CD4-positive, alpha-beta T cell treated with Interleukin-15 for 4 hours (primary cell): Measurements from ENCODE around the gene GATA3.

Experiments used
- DNase-seq: peaks from one replicate; pipeline ENCODE4 v3.0.0-alpha.2; 2020; ENCODE audit warnings: low spot score

Gene GATA3

GRCh38 chr10:8100366-8100765 lies 45.9 kb downstream of the GATA3 start:
- DNase-seq, result no peak

- DNase-seq, result no peak
These were observed 48.4 kb downstream of the GATA3 start for GRCh38 chr10:8102708-8103401.

- DNase-seq, result no peak
These were observed 49.1 kb downstream of the GATA3 start for GRCh38 chr10:8103543-8103942.

- no peak for DNase-seq
These were observed 49.5 kb downstream of the GATA3 start for GRCh38 chr10:8104005-8104404.

GRCh38 chr10:8104721-8105120 lies 50.2 kb downstream of the GATA3 start:
- DNase-seq, result no peak

- no peak for DNase-seq
These were observed 51.4 kb downstream of the GATA3 start for GRCh38 chr10:8105932-8106331.

- no peak for DNase-seq
These were observed 57.9 kb downstream of the GATA3 start for GRCh38 chr10:8112230-8112905.

GRCh38 chr10:8112942-8113442 lies 58.5 kb downstream of the GATA3 start:
- DNase-seq, result no peak

GRCh38 chr10:8113616-8114015 lies 59.1 kb downstream of the GATA3 start:
- DNase-seq, result no peak

GRCh38 chr10:8114741-8115617 lies 60.5 kb downstream of the GATA3 start:
- DNase-seq, result no peak

- no peak for DNase-seq
These were observed 61.1 kb downstream of the GATA3 start for GRCh38 chr10:8115618-8115980.

GRCh38 chr10:8116474-8116873 lies 62.0 kb downstream of the GATA3 start:
- DNase-seq, result no peak

GRCh38 chr10:8116926-8117493 lies 62.5 kb downstream of the GATA3 start:
- no peak for DNase-seq

GRCh38 chr10:8121201-8121890 lies 66.9 kb downstream of the GATA3 start:
- no peak for DNase-seq

GRCh38 chr10:8122611-8123369 lies 68.3 kb downstream of the GATA3 start:
- DNase-seq, result no peak

GRCh38 chr10:8124436-8124835 lies 69.9 kb downstream of the GATA3 start:
- DNase-seq, result no peak
